GM12891 (cell line): ENCODE data around the gene CACNA2D1.

ENCODE experiments used
- PAX5 ChIP-seq: IDR thresholded peaks from 2 replicates; pipeline ENCODE4 v1.6.1; 2011; ENCODE audit warnings: low read length, moderate library complexity, mild to moderate bottlenecking; ENCODE audit not compliant: insufficient read depth, severe bottlenecking
- POLR2A ChIP-seq: IDR thresholded peaks from 2 replicates; pipeline ENCODE4 v1.6.1; 2011; ENCODE audit warnings: low read depth, low read length, control low read depth
- POLR2AphosphoS5 ChIP-seq: IDR thresholded peaks from 2 replicates; pipeline ENCODE4 v1.6.1; 2011; ENCODE audit warnings: low read depth, low read length, control low read depth
- TAF1 ChIP-seq: IDR thresholded peaks from 2 replicates; pipeline ENCODE4 v1.6.1; 2011; ENCODE audit warnings: low read depth, low read length, control low read depth

DNA sequence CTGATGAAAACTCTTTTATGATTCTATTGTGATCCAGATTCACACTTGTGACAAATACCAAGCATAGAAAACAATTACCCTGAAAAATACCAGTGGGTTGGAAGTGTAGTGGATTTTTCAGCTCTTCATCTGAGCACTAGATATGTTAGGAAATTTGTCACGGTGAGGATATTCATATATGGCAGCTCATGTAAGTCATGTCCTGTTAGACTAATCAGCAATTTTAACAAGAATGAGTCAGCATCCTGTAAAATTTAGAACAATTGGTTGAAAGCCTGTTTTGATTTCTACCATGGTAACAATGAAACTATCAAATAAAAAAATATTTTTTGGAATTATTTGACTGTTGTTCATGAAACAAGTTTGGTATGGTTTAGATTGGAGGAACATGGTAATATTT, 334.3 kb downstream of the CACNA2D1 start:
- no peak for TF ChIP-seq POLR2A
- no peak for TF ChIP-seq POLR2AphosphoS5
- TF ChIP-seq PAX5: no peak
- no peak for TF ChIP-seq TAF1
